Measurements from ENCODE around the gene MRPL53. TPM values are rescaled to one million over a fixed set of nuclear protein-coding genes. Genes with fewer than 3 reads are reported as not detected.

MRPL53 gene
- total and polyA plus RNA-seq, 2 of the 8 experiments (the other 6 are each of a cell fraction or from before 2014, with no cell fraction given): 36.6 to 46.3 TPM

DNA sequence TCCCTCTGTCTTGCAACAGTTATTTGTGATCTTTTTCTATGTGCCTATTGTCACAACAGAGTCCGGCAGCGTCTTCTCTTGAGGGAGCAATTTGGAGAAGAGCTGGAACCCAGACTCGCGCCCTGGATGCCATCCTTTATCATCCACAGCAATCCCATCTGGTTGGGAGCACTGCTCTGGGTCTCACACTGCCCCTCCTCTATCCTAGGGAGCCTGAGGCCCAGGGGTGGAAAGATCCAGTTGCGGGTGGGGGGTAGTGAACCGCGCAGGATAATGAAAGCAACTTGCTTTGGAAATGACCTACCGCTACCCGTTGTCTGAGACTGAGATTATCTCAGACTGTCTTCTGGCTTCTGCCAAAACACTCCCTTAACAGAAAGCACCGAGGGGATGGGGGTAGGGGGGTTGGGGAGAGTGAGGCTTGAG is 13.5 kb downstream of the MRPL53 start:
- H3K27ac ChIP-seq (ENCODE audit: low read depth, low read length): peak overlapping the region; percentile 73; the same call in 1 of the 2 replicates
- no peak overlapping the region for H2BK5ac ChIP-seq (ENCODE audit: low read depth, low read length)
- H3K23me2 ChIP-seq (ENCODE audit: low read depth, low read length): peaks cover 16% of the 10 kb centered on the region; the same call in 1 of the 2 replicates
- H3K4me3 ChIP-seq (ENCODE audit: extremely low read depth in 1 of 4, insufficient read depth in 2 of 4, low read depth in 3 of 4, low read length in 4 of 4): peak overlapping the region; percentile 79 to 99 (median 98)
- H4K5ac ChIP-seq (ENCODE audit: insufficient read length, low read depth, low read length): no peak overlapping the region
- H3K18ac ChIP-seq (ENCODE audit: extremely low read depth, low read length): no peak overlapping the region
- H2BK15ac ChIP-seq (ENCODE audit: low read length): 0 out of 2 replicates have a peak overlapping the region, but pooled peaks have one; percentile 5
- H2BK20ac ChIP-seq (ENCODE audit: low read length): no peak overlapping the region
- H2BK12ac ChIP-seq (ENCODE audit: low read depth, low read length): peak overlapping the region; percentile 82; the same call in 1 of the 2 replicates
- H2BK120ac ChIP-seq (replicated peaks; ENCODE audit: low read depth, low read length): no peak overlapping the region
- TF ChIP-seq CHD2 (IDR thresholded peaks at IDR 0.05; ENCODE audit: low read length) (no peak), YY1 (IDR thresholded peaks at IDR 0.05; ENCODE audit: low read depth, low read length) (no peak), KDM5A (IDR thresholded peaks at IDR 0.05; ENCODE audit: low read length) (no peak), NANOG (IDR thresholded peaks at IDR 0.05; ENCODE audit: insufficient read depth, low read depth, low read length, poor library complexity, severe bottlenecking) (no peak), TCF12 (IDR thresholded peaks at IDR 0.05; ENCODE audit: low read depth, low read length) (no peak), KDM1A (IDR thresholded peaks at IDR 0.05; ENCODE audit: borderline replicate concordance, low read length) (no peak), HDAC6 (IDR thresholded peaks at IDR 0.05; ENCODE audit: low read depth, low read length) (no peak)
- TF ChIP-seq, protein P1, sequence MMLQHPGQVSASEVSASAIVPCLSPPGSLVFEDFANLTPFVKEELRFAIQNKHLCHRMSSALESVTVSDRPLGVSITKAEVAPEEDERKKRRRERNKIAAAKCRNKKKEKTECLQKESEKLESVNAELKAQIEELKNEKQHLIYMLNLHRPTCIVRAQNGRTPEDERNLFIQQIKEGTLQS (IDR thresholded peaks at IDR 0.05; ENCODE audit: insufficient read depth, low read depth, low read length): no peak
- TF ChIP-seq, protein P2, sequence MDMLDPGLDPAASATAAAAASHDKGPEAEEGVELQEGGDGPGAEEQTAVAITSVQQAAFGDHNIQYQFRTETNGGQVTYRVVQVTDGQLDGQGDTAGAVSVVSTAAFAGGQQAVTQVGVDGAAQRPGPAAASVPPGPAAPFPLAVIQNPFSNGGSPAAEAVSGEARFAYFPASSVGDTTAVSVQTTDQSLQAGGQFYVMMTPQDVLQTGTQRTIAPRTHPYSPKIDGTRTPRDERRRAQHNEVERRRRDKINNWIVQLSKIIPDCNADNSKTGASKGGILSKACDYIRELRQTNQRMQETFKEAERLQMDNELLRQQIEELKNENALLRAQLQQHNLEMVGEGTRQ (IDR thresholded peaks at IDR 0.05; ENCODE audit: low read length): no peak
- TF ChIP-seq, protein P3, sequence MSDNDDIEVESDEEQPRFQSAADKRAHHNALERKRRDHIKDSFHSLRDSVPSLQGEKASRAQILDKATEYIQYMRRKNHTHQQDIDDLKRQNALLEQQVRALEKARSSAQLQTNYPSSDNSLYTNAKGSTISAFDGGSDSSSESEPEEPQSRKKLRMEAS (IDR thresholded peaks at IDR 0.05): no peak
- FAIRE-seq (no peak), DNase-seq (ENCODE audit: low read depth in 1 of 2, low spot score in 2 of 2) (no peak)
- no peak overlapping the region for H3K4ac ChIP-seq (replicated peaks; ENCODE audit: insufficient read length, low read depth, low read length)
- 0 out of 2 replicates have a peak overlapping the region, but pooled peaks have one; percentile 1 for H2AK5ac ChIP-seq (ENCODE audit: low read depth, low read length)
- no peak overlapping the region for H2AFZ ChIP-seq (ENCODE audit: low read length)
- POLR2A ChIA-PET (ENCODE audit: partially characterized antibody): interaction anchor here (0.6 to 10.5 kb wide), 18 partner anchors 8 to 376 kb away, joined by 3 to 89 read pairs (median 4); partner anchors contain the start of genes C2orf81, CCDC142, MRPL53 and PCGF1
- H3K9ac ChIP-seq (replicated peaks in 1 of 4; ENCODE audit: extremely low read depth in 1 of 4, low read depth in 3 of 4, low read length in 3 of 4): peak overlapping the region; percentile 81 to 98 (median 92)
- H3K23ac ChIP-seq (ENCODE audit: insufficient read length): no peak overlapping the region
- peak overlapping the region; percentile 86 to 91 for H3K4me2 ChIP-seq (ENCODE audit: insufficient read depth in 1 of 2, low read depth in 2 of 2, low read length in 2 of 2)
- H3K14ac ChIP-seq (ENCODE audit: insufficient read length): no peak overlapping the region
- no peak overlapping the region for H3K56ac ChIP-seq (replicated peaks; ENCODE audit: insufficient read length, low read depth, low read length)
- H4K20me1 ChIP-seq (replicated peaks in 1 of 2; ENCODE audit: control insufficient read depth in 1 of 2, insufficient read depth in 2 of 2, low read length in 2 of 2): no peaks in the 10 kb centered on the region
- CTCF ChIA-PET (ENCODE audit: partially characterized antibody): interaction anchor here (1.3 to 10.5 kb wide), 6 partner anchors 15 to 129 kb away, joined by 4 to 86 read pairs (median 18); partner anchors contain the start of genes CCDC142, MRPL53 and TTC31
- peaks cover 0 to 9% of the 10 kb centered on the region in 2 experiments; a peak in 1 of 4 replicates for H3K79me2 ChIP-seq (ENCODE audit: control insufficient read depth in 1 of 2, insufficient read depth in 2 of 2, low read length in 2 of 2)
- no peaks in the 10 kb centered on the region; the same call in 1 of the 2 replicates for H3K79me1 ChIP-seq (ENCODE audit: low read depth, low read length)
- no peaks in the 10 kb centered on the region for H3K9me3 ChIP-seq (ENCODE audit: insufficient read depth in 2 of 2, low read depth in 1 of 2, low read length in 1 of 2)
- WGBS, 2 experiments (ENCODE audit: extremely low coverage in 1 of 2, insufficient coverage in 1 of 2, insufficient read length in 1 of 2, insufficient replicate concordance in 2 of 2, low coverage in 1 of 2, low lambda C conversion rate in 2 of 2, missing lambda C conversion rate in 1 of 2): 21% methylated on average over 10 of the region's 10 CpGs; no CpG with 5 or more reads in 1 of the 2 experiments
- no peak overlapping the region for H4K8ac ChIP-seq (ENCODE audit: extremely low read depth, insufficient read depth, low read length)
- no peaks in the 10 kb centered on the region for H3K27me3 ChIP-seq (replicated peaks in 1 of 4; ENCODE audit: control insufficient read depth in 3 of 4, extremely low read depth in 1 of 4, insufficient read depth in 3 of 4, low read length in 3 of 4)
- H3K36me3 ChIP-seq (ENCODE audit: control insufficient read depth in 2 of 4, insufficient read depth in 4 of 4, low read length in 3 of 4): peaks cover 0 to 12% (median 2%) of the 10 kb centered on the region in 4 experiments; a peak in 4 of 8 replicates
- peak overlapping the region; percentile 93 for H4K91ac ChIP-seq (replicated peaks; ENCODE audit: insufficient read length, low read length)
- H3K4me1 ChIP-seq (replicated peaks in 1 of 4; ENCODE audit: control insufficient read depth in 3 of 4, insufficient read depth in 4 of 4, low read length in 3 of 4): peaks cover 0 to 10% (median 2%) of the 10 kb centered on the region in 4 experiments; a peak in 5 of 7 replicates
